Renal cortex interstitium (tissue), 11 donors: ENCODE results near the gene NCAN. TPM values are rescaled to one million over a fixed set of nuclear protein-coding genes. Genes with fewer than 3 reads are reported as not detected.
"Not testable (repeated sequence)": the region's sequence is repeated elsewhere in the genome, so short reads cannot be mapped to it uniquely, and the experiment has no call there.

Experiments used
- DNase-seq, 11 donors: peaks; one replicate each; pipeline ENCODE4 v3.0.0-alpha.2; 2013; ENCODE audit warnings: low read depth in 9 of 11, low spot score in 4 of 11; ENCODE audit errors: extremely low read depth in 1 of 11
- polyA plus RNA-seq, 3 donors: library from polyadenylated mRNA; unstranded; fragments of 120-200 nt; gene quantifications; one replicate each; pipeline ENCODE4 v1.2.1, GENCODE V29; 2013; ENCODE audit not compliant: insufficient read length in 3 of 3

NCAN gene
- polyA plus RNA-seq, 3 donors: 0.03 to 0.39 (median 0.09) TPM

GRCh38 chr19:19253409-19253808 is 41.7 kb downstream of the NCAN start:
- DNase-seq: not testable (repeated sequence)

- no peak for DNase-seq
Measured at GRCh38 chr19:19256072-19256969, 44.6 kb downstream of the NCAN start.

- DNase-seq: no peak
Measured at GRCh38 chr19:19257137-19257536, 45.4 kb downstream of the NCAN start.

GRCh38 chr19:19257836-19258588 is 46.3 kb downstream of the NCAN start:
- DNase-seq: no peak

DNA sequence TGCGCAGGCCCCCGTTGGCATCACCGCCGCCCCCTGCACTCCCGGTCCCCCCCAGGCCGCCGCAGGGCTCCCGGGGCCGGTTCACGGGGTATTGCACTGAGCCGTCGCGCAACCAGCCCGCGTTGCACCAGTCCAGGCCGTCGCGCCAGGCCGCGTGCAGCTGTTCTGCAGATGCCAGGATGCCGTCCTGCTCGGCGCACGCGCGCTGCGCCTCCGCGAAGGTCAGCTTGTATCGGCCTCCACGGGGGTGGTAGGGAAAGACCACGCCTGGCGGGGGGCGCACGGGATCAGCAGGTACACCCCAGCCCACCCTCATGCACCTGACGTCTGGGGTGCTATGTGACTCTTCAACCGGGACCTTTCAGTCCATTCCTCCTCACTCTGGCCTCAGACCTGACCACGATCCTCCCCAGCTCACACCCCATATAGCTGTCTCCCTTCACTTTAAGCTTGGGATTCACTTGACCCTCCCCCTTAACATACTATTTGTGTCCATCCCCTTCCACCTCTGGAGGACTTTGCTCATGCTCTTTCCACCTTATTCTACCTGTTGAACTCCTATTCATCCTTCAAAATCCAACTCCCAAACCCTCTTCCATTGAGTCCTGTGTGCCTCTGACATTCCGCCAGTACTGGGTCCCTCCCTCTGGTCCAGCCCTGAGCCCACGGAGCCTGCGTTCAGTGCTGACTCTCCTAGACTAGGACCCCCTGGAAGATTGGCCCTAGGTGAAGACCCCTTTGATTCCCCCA is 47.0 kb downstream of the NCAN start:
- DNase-seq: no peak

DNA sequence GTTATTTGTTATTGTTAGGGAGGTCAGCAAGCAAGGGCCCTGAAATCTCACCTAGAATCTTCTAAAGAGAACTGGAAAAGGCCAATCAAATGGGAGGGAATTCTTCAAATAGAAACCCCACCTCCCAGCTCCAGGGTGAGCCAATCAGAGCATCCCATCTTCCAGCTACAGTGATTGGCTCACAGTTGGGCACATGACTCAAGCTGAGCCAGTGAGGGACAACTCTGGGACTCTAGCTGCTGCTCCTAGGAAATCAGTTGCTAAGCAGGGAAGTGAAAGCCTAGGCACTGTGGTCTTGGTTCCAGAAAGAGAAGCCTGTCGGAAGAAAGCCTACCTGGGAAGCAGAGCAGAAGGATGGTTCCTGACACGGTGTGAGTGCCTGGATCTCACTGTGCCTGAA is 48.0 kb downstream of the NCAN start:
- no peak for DNase-seq

GRCh38 chr19:19260417-19261214 is 48.9 kb downstream of the NCAN start:
- no peak for DNase-seq

DNA sequence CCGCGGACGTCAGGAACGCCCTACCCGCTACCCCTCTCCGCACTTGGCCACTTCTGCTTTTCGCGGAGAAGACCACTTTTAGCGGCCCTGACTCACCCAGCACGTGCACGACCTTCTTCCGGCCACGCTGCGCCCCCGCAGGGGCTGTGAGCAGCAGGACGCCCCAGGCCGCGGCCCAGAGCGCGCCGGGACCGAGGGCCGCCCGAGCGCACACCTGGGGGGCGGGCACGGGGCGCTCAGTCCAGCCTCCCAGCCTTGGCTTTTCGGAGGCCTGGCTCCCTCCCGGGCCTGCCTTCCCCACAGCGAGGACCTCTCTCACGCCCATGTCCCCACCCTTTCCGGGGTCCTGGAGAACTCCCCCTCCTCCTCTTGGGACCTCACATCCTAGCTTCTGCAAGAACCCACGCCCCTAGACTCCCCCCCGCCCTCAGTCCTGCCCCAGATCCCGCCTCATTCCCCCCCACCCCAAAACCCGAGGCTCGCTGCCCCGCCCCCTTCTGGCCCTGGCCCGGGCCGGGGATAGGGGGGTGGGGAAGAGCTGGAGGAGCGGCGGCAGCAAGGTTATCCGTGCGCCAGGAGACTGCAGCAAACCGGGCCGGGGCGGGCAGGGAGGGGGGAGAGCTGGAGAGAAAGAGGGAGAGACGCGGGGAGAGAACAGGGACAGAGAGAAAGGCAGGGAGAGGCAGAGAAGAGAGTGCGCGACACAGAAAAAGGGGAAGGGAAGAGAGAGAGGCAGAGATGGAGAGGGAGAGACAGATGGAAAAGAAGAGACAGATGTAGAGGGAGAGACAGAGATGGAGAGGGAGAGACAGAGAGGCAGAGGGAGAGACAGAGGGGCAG is 49.8 kb downstream of the NCAN start:
- DNase-seq: peak in 1 of 11 donors; percentile 34

- no peak for DNase-seq
Measured at GRCh38 chr19:19262190-19263057, 50.7 kb downstream of the NCAN start.

- no peak for DNase-seq
Measured at GRCh38 chr19:19263886-19264487, 52.2 kb downstream of the NCAN start.

DNA sequence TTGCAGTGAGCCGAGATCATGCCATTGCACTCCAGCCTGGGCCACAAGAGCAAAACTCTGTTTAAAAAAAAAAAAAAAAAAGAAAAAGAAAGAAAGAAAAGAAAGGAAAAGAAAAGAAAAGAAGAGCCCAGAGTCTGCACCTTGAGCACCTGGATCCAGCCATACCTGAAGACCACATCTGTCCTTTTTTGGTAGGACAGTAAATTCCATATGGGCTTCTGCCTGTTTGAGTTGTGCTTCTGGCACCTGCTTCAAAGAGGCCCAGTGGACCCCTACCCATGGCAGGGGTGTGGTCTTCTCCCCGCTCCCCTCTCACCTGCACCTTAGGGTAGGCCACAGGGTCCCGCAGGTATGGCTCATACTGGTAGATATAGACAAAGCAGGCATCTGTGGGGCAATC is 55.5 kb downstream of the NCAN start:
- DNase-seq: no peak

- DNase-seq: no peak
Measured at GRCh38 chr19:19268453-19269385, 57.0 kb downstream of the NCAN start.

- no peak for DNase-seq
Measured at GRCh38 chr19:19269952-19270694, 58.4 kb downstream of the NCAN start.

DNA sequence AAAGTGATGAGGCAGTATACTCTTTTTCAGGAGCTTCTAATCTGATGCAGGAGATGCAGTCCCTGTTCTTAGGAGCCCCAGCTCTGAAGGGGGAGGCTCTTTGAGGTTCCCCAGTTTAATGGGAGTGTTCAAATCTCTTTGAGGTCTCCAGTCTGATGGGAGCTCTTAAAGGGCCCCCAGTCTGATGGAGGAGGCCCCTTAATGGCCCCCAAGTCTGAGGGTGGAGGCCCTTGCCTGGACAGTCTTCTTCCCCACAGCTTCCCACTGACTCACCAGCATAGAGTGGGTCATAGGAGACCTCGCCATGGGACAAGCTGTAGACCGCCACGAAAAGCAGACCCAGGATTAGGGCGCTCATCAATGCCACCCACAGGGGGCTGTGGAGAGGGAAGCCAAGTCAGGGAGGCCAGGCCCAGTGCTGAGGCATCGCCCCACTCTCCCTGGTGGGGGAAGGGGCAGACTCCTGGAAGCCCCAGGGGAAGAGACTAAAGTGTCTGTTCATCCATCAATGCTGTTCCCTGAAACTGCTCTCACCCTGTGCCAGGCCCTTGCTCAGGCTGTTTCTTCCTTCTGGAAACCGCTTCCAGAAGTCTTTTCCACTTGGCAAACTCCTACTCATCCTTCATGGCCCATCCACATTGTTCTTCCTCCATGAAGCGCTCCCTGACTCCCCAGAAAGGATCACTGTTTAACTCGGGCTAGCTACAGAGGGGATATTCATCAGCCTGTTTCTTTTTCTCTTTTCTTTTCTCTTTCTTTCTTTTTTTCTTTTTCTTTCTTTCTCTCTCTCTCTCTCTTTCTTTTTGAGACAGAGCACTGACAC is 59.2 kb downstream of the NCAN start:
- DNase-seq: no peak
